A549 (cell line): ENCODE results near the gene HIF1A.

Source experiments
- CBX2 ChIP-seq: fragments of 200-600 bp; sonication (generic); IDR thresholded peaks from 2 replicates; pipeline ENCODE4 v1.6.1; 2016; ENCODE audit warnings: low read depth, mild to moderate bottlenecking, borderline replicate concordance
- FOSL2 ChIP-seq, 2 experiments: fragments of 450-650 bp in 1 of 2; fragments of >200 bp in 1 of 2; sonication (Bioruptor Twin) in 1 of 2; formaldehyde crosslinking; IDR thresholded peaks; 2 replicates each; pipeline versions ENCODE4 v1.5.0 to v1.6.1; 2016 to 2020; ENCODE audit warnings: mild to moderate bottlenecking in 1 of 2, moderate library complexity in 1 of 2
- POLR2A ChIP-seq: IDR thresholded peaks from 2 replicates; pipeline ENCODE4 v1.6.1; 2012; ENCODE audit warnings: mild to moderate bottlenecking, low read length
- RARB ChIP-seq: fragments of 250-450 bp; sonication (Bioruptor Pico); IDR thresholded peaks from 2 replicates; pipeline ENCODE4 v1.8.0; 2021; ENCODE audit warnings: mild to moderate bottlenecking, moderate library complexity
- RCOR1 ChIP-seq: fragments of 150-350 bp; IDR thresholded peaks from 2 replicates; pipeline ENCODE4 v1.6.1; 2014; ENCODE audit warnings: antibody characterized with exemption, low read length, low read depth
- SREBF2 ChIP-seq: fragments of 450-650 bp; IDR thresholded peaks from 2 replicates; pipeline ENCODE4 v1.6.1; 2014; ENCODE audit warnings: mild to moderate bottlenecking, moderate library complexity
- TF ChIP-seq, protein P1 (sequence below): fragments of 200-600 bp; sonication (generic); IDR thresholded peaks from 2 replicates; pipeline ENCODE4 v1.6.1; 2016; ENCODE audit warnings: antibody characterized with exemption, mild to moderate bottlenecking, moderate library complexity

DNA sequence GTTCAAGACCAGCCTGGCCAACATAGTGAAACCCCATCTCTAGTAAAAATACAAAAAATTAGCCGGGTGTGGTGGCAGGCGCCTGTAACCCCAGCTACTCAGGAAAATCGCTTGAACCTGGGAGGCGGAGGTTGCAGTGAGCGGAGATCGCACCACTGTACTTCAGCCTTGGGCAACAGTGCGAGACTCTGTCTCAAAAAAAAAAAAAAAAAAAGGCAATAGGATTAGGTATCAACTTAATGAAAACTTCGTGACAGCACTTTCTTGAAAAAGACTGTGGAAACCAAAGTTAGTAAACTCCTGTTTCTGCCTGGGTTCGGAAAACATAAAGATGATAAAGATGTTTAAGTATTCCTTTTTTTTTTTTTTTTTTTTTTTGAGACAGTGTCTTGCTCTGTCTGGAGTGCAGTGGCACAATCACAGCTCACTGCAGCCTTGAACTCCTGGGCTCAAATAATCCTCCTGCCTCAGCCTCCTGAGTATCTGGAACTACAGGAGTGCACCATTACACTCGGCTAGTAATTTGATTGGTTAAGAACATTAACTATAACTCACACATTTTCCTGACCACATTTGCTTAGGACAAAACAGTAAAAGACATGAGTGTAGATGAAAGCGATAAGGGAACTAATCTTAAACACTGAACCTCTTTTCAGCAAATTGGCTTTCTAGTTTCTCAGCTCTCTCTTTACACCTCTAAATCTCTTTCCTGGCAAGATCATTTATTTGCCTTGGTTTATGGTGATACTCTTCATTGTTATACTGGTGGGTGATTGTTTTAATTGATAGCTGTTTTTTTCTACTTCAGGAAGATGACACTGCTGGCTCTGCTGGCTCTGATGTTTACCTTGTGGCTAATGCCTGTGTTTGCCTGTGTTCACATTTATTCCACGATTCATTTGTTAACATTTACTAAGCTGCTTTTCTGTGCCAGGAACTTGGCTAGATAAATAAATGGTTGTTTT, 15.8 kb downstream of the HIF1A start:
- TF ChIP-seq, protein P1, sequence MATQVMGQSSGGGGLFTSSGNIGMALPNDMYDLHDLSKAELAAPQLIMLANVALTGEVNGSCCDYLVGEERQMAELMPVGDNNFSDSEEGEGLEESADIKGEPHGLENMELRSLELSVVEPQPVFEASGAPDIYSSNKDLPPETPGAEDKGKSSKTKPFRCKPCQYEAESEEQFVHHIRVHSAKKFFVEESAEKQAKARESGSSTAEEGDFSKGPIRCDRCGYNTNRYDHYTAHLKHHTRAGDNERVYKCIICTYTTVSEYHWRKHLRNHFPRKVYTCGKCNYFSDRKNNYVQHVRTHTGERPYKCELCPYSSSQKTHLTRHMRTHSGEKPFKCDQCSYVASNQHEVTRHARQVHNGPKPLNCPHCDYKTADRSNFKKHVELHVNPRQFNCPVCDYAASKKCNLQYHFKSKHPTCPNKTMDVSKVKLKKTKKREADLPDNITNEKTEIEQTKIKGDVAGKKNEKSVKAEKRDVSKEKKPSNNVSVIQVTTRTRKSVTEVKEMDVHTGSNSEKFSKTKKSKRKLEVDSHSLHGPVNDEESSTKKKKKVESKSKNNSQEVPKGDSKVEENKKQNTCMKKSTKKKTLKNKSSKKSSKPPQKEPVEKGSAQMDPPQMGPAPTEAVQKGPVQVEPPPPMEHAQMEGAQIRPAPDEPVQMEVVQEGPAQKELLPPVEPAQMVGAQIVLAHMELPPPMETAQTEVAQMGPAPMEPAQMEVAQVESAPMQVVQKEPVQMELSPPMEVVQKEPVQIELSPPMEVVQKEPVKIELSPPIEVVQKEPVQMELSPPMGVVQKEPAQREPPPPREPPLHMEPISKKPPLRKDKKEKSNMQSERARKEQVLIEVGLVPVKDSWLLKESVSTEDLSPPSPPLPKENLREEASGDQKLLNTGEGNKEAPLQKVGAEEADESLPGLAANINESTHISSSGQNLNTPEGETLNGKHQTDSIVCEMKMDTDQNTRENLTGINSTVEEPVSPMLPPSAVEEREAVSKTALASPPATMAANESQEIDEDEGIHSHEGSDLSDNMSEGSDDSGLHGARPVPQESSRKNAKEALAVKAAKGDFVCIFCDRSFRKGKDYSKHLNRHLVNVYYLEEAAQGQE, result no peak
- TF ChIP-seq FOSL2 (IDR thresholded peaks at IDR 0.05), result no peak
- TF ChIP-seq FOSL2 (CRISPR knock-in tag; IDR thresholded peaks at IDR 0.05), result no peak
- TF ChIP-seq RCOR1, result no peak
- TF ChIP-seq RARB (CRISPR knock-in tag), result no peak
- no peak for TF ChIP-seq SREBF2
- no peak for TF ChIP-seq CBX2
- TF ChIP-seq POLR2A, result no peak
